Measurements from ENCODE around the gene PRXL2B.

The PRXL2B gene

DNA sequence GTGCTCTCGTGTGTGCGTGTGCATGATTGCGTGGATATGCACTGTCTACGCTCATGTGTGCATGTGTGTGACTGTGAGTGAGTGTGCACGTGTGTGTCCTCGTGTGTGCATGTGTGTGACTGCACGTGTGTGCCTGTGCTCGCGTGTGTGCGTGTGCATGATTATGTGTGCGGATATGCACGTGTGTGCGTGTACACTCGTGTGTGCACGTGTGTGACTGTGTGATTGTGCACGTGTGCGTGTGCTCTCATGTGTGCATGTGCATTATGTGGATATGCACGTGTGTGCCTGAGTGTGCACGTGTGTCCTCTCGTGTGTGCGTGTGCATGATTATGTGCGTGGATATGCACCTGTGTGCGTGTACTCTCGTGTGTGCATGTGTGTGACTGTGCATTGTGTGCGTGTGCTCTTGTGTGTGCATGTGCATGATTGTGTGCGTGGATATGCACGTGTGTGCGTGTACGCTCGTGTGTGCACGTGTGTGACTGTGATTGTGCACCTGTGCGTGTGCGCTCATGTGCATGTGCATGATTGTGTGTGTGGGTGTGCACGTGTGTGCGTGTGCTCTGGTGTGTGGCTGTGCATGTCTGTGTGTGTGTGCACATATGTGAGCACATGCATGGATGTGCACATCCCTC is 44.0 kb downstream of the PRXL2B start:
- no peaks in the 10 kb centered on the region for H3F3A ChIP-seq (ENCODE audit: insufficient read depth, low read length)
- H3K4me3 ChIP-seq (ENCODE audit: low read length): no peak overlapping the region
- no peaks in the 10 kb centered on the region for H4K20me1 ChIP-seq (ENCODE audit: insufficient read depth, low read length)
- DNase-seq: no peak
- H3K79me2 ChIP-seq (ENCODE audit: low read length): no peaks in the 10 kb centered on the region
- H3K4me1 ChIP-seq (ENCODE audit: low read length): no peaks in the 10 kb centered on the region
- H3K4me2 ChIP-seq (ENCODE audit: low read depth, low read length): no peak overlapping the region
- H2AFZ ChIP-seq (ENCODE audit: low read length): no peak overlapping the region
- H3K9ac ChIP-seq (ENCODE audit: low read length): no peak overlapping the region
- no peak overlapping the region for H3K27ac ChIP-seq (ENCODE audit: low read length)
- no peaks in the 10 kb centered on the region for H3K9me3 ChIP-seq (replicated peaks; ENCODE audit: insufficient read depth, low read length)
- no peak for TF ChIP-seq EZH2phosphoT487 (IDR thresholded peaks at IDR 0.05; ENCODE audit: low read length)
- TF ChIP-seq EZH2 (optimal IDR thresholded peaks at IDR 0.05; ENCODE audit: low read depth, low read length): no peak
- TF ChIP-seq, protein P1, sequence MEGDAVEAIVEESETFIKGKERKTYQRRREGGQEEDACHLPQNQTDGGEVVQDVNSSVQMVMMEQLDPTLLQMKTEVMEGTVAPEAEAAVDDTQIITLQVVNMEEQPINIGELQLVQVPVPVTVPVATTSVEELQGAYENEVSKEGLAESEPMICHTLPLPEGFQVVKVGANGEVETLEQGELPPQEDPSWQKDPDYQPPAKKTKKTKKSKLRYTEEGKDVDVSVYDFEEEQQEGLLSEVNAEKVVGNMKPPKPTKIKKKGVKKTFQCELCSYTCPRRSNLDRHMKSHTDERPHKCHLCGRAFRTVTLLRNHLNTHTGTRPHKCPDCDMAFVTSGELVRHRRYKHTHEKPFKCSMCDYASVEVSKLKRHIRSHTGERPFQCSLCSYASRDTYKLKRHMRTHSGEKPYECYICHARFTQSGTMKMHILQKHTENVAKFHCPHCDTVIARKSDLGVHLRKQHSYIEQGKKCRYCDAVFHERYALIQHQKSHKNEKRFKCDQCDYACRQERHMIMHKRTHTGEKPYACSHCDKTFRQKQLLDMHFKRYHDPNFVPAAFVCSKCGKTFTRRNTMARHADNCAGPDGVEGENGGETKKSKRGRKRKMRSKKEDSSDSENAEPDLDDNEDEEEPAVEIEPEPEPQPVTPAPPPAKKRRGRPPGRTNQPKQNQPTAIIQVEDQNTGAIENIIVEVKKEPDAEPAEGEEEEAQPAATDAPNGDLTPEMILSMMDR (IDR thresholded peaks at IDR 0.05; ENCODE audit: low read length): no peak
- no peaks in the 10 kb centered on the region for H3K36me3 ChIP-seq (replicated peaks; ENCODE audit: insufficient read depth, low read length)
- H3K27me3 ChIP-seq (replicated peaks; ENCODE audit: insufficient read depth, low read length): peaks cover 83% of the 10 kb centered on the region
- no peaks in the 10 kb centered on the region for H3K9me2 ChIP-seq (replicated peaks; ENCODE audit: insufficient read depth, low read length)

- Histone ChIP-seq H3K4me1 (ENCODE audit: low read length) (no peaks in the 10 kb centered on the region), H3K4me2 (ENCODE audit: low read depth, low read length) (no peak overlapping the region), H3K4me3 (ENCODE audit: low read length) (no peak overlapping the region), H3K27me3 (replicated peaks; ENCODE audit: insufficient read depth, low read length) (peaks cover 83% of the 10 kb centered on the region), H3F3A (ENCODE audit: insufficient read depth, low read length) (no peaks in the 10 kb centered on the region), H2AFZ (ENCODE audit: low read length) (no peak overlapping the region), H3K9me2 (replicated peaks; ENCODE audit: insufficient read depth, low read length) (no peaks in the 10 kb centered on the region), H3K79me2 (ENCODE audit: low read length) (no peaks in the 10 kb centered on the region), H3K9ac (ENCODE audit: low read length) (no peak overlapping the region), H3K9me3 (replicated peaks; ENCODE audit: insufficient read depth, low read length) (no peaks in the 10 kb centered on the region), H4K20me1 (ENCODE audit: insufficient read depth, low read length) (no peaks in the 10 kb centered on the region), H3K27ac (ENCODE audit: low read length) (no peak overlapping the region), H3K36me3 (replicated peaks; ENCODE audit: insufficient read depth, low read length) (no peaks in the 10 kb centered on the region)
- no peak for DNase-seq
- no peak for TF ChIP-seq EZH2phosphoT487 (IDR thresholded peaks at IDR 0.05; ENCODE audit: low read length)
These were observed 44.8 kb downstream of the PRXL2B start for GRCh38 chr1:2631136-2632050.

DNA sequence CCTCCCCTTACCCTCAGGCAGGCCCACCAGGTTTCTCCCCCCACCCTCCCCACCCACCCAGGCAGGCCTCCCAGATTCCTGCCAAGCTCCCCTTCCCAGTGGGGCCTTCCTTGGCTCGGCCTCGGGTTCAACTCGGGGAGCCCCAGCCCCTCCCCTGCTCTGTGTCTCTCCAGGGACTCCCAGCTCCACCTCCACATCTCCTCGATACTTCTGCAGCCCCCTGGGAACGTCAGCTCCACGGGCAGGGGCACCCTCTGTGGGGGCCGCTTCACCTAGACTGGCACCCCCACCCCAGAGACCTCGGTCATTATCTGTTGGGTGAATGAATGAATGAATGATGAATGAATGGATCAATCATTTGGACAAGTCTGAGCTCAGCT is 45.5 kb downstream of the PRXL2B start:
- peaks cover 83% of the 10 kb centered on the region for H3K27me3 ChIP-seq (replicated peaks; ENCODE audit: insufficient read depth, low read length)
- H3K36me3 ChIP-seq (replicated peaks; ENCODE audit: insufficient read depth, low read length): no peaks in the 10 kb centered on the region
- no peaks in the 10 kb centered on the region for H3F3A ChIP-seq (ENCODE audit: insufficient read depth, low read length)
- no peak for DNase-seq
- H3K9ac ChIP-seq (ENCODE audit: low read length): no peak overlapping the region
- H3K4me3 ChIP-seq (ENCODE audit: low read length): no peak overlapping the region
- H2AFZ ChIP-seq (ENCODE audit: low read length): no peak overlapping the region
- no peaks in the 10 kb centered on the region for H3K79me2 ChIP-seq (ENCODE audit: low read length)
- no peak overlapping the region for H3K4me2 ChIP-seq (ENCODE audit: low read depth, low read length)
- no peaks in the 10 kb centered on the region for H3K9me3 ChIP-seq (replicated peaks; ENCODE audit: insufficient read depth, low read length)
- no peaks in the 10 kb centered on the region for H3K4me1 ChIP-seq (ENCODE audit: low read length)
- TF ChIP-seq EZH2phosphoT487 (IDR thresholded peaks at IDR 0.05; ENCODE audit: low read length) (no peak), EZH2 (optimal IDR thresholded peaks at IDR 0.05; ENCODE audit: low read depth, low read length) (no peak)
- no peaks in the 10 kb centered on the region for H4K20me1 ChIP-seq (ENCODE audit: insufficient read depth, low read length)
- H3K9me2 ChIP-seq (replicated peaks; ENCODE audit: insufficient read depth, low read length): no peaks in the 10 kb centered on the region
- no peak overlapping the region for H3K27ac ChIP-seq (ENCODE audit: low read length)

DNA sequence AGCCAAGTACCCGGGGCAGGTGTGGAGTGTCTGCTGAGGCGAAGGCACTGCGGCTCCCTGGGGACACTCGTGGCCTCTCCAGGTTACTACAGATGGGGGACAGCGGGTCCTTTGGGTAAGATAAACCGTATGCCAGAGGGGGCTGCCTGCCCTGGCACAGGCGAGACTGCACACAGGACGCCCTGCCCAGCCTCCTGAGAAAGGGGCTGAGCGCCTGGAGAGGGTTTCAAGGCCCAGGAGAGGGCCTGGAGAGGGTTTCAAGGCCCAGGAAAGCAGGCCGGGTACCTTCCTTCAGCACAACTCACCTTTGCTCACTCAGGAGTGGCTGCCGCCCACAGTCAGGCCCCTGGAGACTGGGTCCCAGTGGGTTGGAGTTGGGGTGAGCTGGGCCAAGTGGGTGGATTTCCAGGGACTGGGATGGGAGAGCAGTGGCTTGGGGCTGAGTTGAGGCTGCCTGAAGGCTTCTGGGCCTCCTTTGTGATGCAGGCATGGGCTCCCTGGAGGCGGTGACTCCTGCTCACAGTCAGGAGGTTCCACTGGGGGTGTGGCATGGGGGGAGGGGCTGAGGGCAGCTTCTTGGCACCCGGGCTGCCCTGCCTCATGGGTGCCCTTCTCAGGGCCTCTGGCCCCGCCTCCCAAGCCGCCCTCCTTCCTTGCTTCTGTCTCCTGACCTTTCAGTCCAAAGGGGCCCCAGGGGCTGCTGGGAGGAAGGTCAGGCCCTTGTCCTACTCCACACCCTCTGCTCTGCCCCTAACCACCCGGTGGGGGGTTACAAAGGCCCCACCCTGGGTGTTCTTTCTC is 46.2 kb downstream of the PRXL2B start, which contains the start of gene MMEL1:
Gene MMEL1, minus strand, starts transcription at position 456 of the 801 bp plus-strand sequence. CDS start 3,532 bp downstream, outside the sequence.
- Histone ChIP-seq H3K27me3 (replicated peaks; ENCODE audit: insufficient read depth, low read length) (peaks cover 83% of the 10 kb centered on the region), H3K9me2 (replicated peaks; ENCODE audit: insufficient read depth, low read length) (no peaks in the 10 kb centered on the region), H3F3A (ENCODE audit: insufficient read depth, low read length) (no peaks in the 10 kb centered on the region), H3K9ac (ENCODE audit: low read length) (no peak within 1 kb of the TSS), H3K79me2 (ENCODE audit: low read length) (no peaks in the 10 kb centered on the region), H3K4me2 (ENCODE audit: low read depth, low read length) (no peak within 1 kb of the TSS), H3K36me3 (replicated peaks; ENCODE audit: insufficient read depth, low read length) (no peaks in the 10 kb centered on the region), H3K4me3 (ENCODE audit: low read length) (no peak within 1 kb of the TSS), H3K27ac (ENCODE audit: low read length) (no peak within 1 kb of the TSS), H4K20me1 (ENCODE audit: insufficient read depth, low read length) (no peaks in the 10 kb centered on the region), H3K9me3 (replicated peaks; ENCODE audit: insufficient read depth, low read length) (no peaks in the 10 kb centered on the region), H2AFZ (ENCODE audit: low read length) (no peak within 1 kb of the TSS), H3K4me1 (ENCODE audit: low read length) (no peaks in the 10 kb centered on the region)
- no peak for DNase-seq
- TF ChIP-seq EZH2 (optimal IDR thresholded peaks at IDR 0.05; ENCODE audit: low read depth, low read length) (no peak), EZH2phosphoT487 (IDR thresholded peaks at IDR 0.05; ENCODE audit: low read length) (no peak)
- TF ChIP-seq, protein P1 (IDR thresholded peaks at IDR 0.05; ENCODE audit: low read length): no peak

Measured in MM.1S (cell line).